Stimulated activated CD8-positive, alpha-beta memory T cell treated with anti-CD3 and anti-CD28 coated beads, Interleukin-12 subunit alpha, Interleukin-12 subunit beta, amount 100 ng/mL, for 4 hours (primary cell): ENCODE data around the gene CEP128.

Experiments
- DNase-seq: peaks from one replicate; pipeline ENCODE4 v3.0.0-alpha.2; 2020; ENCODE audit warnings: low read depth

Gene CEP128

GRCh38 chr14:80607430-80608190 is 333.9 kb downstream of the CEP128 start:
- DNase-seq, result no peak

- DNase-seq, result no peak
These were observed 335.2 kb downstream of the CEP128 start for GRCh38 chr14:80606347-80606772.

GRCh38 chr14:80605536-80605935 is 336.0 kb downstream of the CEP128 start:
- DNase-seq, result no peak

GRCh38 chr14:80602946-80603345 is 338.6 kb downstream of the CEP128 start:
- no peak for DNase-seq

- DNase-seq, result no peak
These were observed 354.3 kb downstream of the CEP128 start for GRCh38 chr14:80587096-80587724.

- DNase-seq, result no peak
These were observed 355.4 kb downstream of the CEP128 start for GRCh38 chr14:80586131-80586530.

GRCh38 chr14:80585506-80585835 is 356.1 kb downstream of the CEP128 start:
- no peak for DNase-seq

GRCh38 chr14:80584744-80585505 is 356.6 kb downstream of the CEP128 start:
- no peak for DNase-seq

GRCh38 chr14:80577599-80577998 is 363.9 kb downstream of the CEP128 start:
- no peak for DNase-seq

- no peak for DNase-seq
These were observed 365.1 kb downstream of the CEP128 start for GRCh38 chr14:80576401-80576800.

GRCh38 chr14:80575763-80576162 is 365.8 kb downstream of the CEP128 start:
- no peak for DNase-seq

- no peak for DNase-seq
These were observed 368.9 kb downstream of the CEP128 start for GRCh38 chr14:80572666-80573065.

- no peak for DNase-seq
These were observed 370.6 kb downstream of the CEP128 start for GRCh38 chr14:80570930-80571298.

- DNase-seq, result no peak
These were observed 373.5 kb downstream of the CEP128 start for GRCh38 chr14:80567905-80568536.

- DNase-seq, result no peak
These were observed 376.5 kb downstream of the CEP128 start for GRCh38 chr14:80565001-80565400.

- DNase-seq, result no peak
These were observed 377.5 kb downstream of the CEP128 start for GRCh38 chr14:80564051-80564450.

- no peak for DNase-seq
These were observed 380.5 kb downstream of the CEP128 start for GRCh38 chr14:80560800-80561657.

GRCh38 chr14:80554139-80554538 is 387.4 kb downstream of the CEP128 start:
- no peak for DNase-seq

GRCh38 chr14:80549141-80549540 is 392.4 kb downstream of the CEP128 start:
- no peak for DNase-seq

- DNase-seq, result no peak
These were observed 395.3 kb downstream of the CEP128 start for GRCh38 chr14:80545935-80546854.

GRCh38 chr14:80544366-80544765 is 397.2 kb downstream of the CEP128 start:
- no peak for DNase-seq
